GM10847 (cell line): Measurements from ENCODE around the gene PXDC1.

Source experiments
- POLR2A ChIP-seq: IDR thresholded peaks from 2 replicates; pipeline ENCODE4 v1.6.1; 2011; ENCODE audit not compliant: insufficient read length; ENCODE audit errors: extremely low read depth

The PXDC1 gene

DNA sequence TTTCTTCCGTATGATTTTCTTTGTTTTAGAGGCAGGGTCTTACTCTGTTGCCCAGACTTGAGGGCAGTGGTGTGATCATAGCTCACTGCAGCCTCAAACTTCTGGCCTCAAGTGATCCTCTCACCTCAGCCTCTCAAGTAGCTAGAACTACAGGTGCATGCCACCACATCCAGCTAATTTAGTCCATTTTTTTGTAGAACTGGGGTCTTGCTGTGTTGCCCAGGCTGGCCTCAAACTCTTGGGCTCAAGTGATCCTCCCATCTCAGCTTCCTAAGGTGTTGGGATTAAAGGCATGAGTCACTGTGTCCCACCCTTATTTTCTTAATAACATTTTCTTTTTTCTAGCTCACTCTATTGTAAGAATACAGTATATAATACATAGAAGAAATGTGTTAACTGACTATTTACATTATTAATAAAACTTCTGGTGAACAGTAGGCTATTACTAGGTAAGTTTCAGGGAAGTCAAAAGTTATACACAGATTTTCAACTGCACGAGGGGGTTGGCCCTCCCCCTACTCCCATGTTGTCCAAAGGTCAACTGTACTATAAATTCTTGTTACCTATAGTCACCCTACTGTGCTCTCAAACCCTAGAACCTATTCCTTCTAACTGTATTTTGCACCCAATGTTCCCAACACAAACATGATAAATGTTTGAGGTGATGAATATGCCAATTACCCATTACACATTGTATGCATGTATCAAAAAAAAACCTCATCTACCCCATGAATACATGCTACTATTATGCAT, 56.3 kb downstream of the PXDC1 start:
- TF ChIP-seq POLR2A: no peak

DNA sequence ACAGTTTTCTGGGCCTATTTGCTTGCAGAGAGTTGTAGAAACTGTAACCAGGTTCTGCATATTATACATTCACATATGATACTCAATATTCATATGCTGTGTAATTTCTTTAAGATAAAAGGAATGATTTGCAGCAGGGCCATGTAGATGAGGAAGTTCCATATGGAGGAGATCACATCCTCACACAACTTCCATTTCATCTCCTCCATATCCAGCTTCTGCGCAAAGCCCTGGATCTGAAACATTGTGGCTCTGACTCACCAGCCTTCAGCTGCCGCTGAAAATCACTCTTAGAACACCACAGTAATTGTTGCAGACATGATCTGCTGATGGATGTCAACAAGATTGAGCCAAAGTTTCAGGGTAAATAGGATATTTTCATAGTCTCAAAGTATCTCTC, 57.7 kb downstream of the PXDC1 start:
- no peak for TF ChIP-seq POLR2A

DNA sequence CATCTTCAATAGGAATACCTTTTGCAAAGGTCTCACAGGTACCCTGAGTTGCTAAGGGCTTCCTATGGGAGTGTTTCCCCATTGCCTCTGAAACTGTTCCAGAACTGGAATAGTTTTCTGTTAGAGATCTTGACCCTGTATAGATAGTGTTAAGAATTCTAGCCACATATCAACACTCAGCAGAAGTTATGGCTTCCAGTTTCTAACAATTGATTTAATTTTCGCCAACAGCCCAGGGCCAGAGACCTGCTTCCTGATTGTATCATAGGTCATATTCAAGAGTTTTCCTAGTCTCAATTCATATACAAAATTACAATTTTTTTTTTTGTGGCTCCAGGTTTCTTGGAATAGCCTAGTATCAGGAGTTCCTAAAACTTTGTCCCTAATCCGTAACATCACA, 61.0 kb downstream of the PXDC1 start:
- no peak for TF ChIP-seq POLR2A

DNA sequence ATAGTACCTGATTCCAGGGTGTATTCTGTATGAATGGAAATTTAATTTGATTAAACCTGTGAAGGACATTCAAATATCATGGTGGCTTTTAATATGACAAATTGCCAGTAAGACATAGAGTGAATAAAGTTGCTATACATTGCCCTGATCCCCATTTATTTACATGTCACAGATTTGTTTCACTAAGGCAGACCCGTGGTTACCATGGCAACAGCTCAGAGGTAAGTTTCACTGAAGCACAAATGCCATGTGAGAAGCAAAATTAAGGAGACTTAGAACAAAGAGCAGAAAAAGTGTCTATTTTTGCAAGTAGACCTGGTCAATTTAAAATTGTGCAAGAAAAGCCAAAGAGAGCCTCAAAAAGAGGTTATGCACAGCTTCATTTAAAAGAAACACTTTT, 63.7 kb downstream of the PXDC1 start:
- no peak for TF ChIP-seq POLR2A

DNA sequence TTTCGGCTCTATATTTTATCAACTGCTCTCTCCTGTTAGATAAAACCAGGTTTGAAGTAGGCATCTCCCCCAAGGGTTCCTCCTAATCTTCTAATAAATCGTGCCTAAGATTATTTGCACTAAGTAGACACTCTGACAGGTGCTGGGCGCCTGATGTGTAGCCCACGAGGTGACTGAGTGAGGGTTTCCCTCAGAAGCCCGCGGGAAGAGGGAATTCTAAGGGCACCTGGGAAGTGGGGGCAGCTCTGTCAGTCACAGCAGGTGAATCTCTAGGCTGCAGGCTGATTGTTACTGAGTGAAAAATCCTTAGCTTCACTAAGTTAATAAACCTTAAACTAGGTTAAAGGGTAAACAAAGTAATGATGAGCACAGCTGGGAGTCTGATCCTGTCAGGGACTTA, 68.2 kb downstream of the PXDC1 start:
- no peak for TF ChIP-seq POLR2A

DNA sequence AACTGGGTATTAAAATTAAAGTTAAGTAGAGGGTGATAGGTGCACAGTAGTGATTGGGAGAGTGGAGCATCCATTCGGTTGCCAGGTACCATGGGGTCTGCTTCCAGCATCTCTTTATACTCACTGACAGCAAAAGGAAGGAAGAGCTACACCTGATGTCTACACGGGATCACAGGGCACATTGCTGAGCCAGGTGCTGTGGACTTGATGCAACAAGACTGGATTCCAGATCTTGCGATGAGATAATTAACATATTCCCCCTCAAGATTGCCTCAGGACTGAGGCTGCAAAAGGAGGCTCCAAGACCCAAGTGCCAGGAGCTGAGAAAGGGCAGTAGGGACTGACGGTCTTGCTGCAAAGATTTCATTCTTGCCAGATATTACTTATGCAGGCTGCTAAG, 72.6 kb downstream of the PXDC1 start:
- no peak for TF ChIP-seq POLR2A
